NCI-H128 (cell line): ENCODE measurements around the gene SMIM10L2A.
A peak's percentile ranks its signal among the peaks of the same experiment; 100 is the strongest.
"Not testable (repeated sequence)": the region's sequence is repeated elsewhere in the genome, so short reads cannot be mapped to it uniquely, and the experiment has no call there.

ENCODE experiments used
- DNase-seq: peaks from one replicate; lab custom pipeline; 2025; ENCODE audit not compliant: unreplicated experiment; lab: John Stamatoyannopoulos, UW

Gene SMIM10L2A

DNA sequence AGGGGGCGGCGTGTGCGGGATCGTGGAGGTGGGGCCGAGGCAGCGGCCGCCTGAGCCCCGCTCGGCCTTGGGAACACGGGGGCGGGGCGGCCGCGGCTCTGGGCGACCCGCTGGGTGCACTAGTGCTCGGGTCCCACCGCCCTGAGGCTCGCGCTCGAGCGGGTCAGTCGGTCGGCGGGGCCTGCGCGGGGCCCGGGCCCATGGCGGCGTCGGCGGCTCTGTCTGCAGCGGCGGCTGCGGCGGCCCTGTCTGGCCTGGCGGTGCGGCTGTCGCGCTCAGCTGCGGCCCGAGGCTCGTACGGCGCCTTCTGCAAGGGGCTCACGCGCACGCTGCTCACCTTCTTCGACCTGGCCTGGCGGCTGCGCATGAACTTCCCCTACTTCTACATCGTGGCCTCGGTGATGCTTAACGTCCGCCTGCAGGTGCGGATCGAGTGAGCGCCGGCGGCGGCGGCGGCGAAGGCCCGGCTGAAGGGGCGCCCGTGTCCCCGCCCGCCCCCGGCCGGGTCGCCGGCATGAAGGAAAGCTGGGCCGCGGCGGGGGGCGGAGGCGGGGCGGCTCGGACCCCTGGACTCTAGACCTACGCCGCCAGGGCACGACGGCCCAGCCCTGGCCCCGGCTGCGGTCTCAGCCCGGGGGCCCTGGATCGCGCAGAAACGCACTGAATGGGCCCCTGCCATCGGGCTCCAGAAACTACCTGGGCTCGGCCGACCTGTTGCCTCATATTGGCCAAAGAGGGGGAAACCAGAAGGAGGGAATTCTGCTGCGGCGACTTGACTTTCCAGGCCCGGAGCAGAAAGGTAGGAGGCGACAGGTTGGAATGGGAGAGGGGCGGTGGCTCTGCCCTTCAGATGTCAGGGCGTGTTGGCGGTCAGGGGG, at the start of gene SMIM10L2A:
Gene SMIM10L2A, plus strand, starts transcription at position 13 of the 878 bp plus-strand sequence. Its CDS starts 188 bp downstream, at position 201.
- no peak for DNase-seq

DNA sequence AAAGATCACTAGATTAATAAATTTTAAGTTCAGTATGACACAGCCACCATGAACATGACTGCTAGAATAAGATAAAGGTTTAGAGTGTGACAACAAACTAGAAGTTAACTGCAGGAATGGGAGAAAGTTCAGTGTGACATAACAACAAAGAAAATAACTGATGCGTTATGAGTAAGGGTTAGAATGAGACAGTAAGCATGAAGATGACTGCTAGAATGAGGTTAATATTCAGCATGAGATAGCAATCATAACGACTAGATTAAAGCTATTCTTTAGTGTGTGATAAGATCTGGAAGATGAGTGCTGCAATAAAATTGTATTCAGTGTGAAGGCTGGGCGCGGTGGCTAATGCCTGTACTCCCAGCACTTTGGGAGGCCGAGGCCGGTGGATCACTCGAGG, 48.4 kb upstream of the SMIM10L2A start:
- no peak for DNase-seq

DNA sequence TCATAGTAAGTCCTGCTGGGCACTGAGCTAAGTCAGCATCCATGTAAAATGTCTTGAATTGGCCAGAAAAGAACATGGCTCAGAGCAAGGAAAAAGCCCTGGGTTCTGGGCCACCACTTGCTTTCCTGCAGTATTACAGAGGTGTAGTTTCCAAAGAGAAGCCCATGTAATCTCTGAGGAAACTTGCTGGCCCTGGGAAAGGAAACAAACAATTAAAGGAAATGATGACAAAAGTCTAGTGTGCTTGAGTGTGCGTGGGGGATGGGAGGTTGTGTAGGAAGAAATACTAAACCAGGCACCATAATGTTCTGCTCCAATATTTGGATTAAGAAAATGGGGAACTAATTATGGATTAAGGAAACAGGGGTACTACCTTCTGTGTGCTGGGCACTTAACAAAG, 39.5 kb upstream of the SMIM10L2A start:
- DNase-seq, result no peak

DNA sequence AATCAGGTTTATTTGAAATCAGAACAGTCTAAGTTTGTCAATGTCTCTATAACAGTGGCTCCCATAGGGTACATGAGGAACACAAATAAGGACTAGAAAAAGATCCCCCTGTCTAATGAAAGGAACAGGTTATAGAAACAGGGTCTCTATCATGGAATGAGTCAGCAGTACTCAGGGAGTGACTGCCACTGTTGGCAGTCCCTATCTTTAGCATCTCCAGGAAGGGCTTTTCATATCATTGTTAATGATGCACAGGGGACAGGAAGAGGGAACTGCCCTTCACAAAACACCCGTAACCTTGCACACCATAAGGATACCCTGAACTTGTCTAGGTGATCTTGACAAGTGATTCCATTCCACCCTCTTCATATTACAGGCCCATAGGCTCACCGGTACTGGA, 38.5 kb upstream of the SMIM10L2A start:
- DNase-seq, result no peak

DNA sequence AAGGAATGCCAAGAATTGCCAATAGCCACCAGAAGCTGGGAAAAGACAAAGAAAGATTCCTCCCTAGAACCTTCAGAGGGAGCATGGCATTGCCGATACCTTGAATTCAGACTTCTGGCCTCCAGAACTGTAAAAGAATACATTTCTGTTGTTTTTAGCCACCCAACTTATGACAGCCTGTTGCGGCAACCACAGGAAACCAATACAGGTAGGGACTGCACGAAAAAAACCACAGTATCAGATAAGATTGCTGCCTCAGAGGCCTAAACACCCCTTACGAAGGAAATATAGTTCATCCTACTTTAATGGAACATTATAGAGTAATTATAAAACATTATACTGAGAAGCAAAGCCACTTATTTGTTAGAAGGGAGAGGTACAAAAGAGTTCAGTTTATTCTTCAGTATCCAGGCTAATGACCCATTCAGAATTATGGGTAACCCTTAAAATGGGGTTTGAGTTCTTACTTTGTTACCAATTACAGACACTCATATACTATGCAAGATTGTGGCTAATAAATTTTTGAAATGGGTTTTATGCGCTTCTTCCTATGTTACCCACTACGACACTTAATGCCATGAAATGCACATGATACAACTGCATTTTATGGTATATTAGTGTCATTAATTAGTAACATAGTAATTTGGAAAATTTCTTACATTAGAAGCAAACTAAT, 37.4 kb upstream of the SMIM10L2A start:
- no peak for DNase-seq

DNA sequence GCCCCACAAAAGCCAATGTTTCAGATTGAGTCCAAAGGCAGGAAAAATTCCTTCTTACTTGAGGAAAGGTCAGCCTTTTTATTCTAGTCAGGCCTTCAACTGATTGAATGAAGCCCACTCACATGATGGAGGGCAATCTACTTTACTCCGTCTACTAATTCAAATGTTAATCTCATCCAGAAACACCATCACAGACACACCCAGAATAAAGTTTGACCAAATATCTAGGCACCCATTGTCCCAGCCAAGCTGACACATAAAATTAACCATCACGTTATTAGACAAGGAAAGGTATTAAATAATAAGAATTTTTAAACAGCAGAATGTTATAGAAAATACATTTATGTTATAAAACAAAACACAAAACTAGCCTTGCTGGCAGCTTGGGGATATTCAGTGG, 32.9 kb upstream of the SMIM10L2A start:
- DNase-seq, result no peak

DNA sequence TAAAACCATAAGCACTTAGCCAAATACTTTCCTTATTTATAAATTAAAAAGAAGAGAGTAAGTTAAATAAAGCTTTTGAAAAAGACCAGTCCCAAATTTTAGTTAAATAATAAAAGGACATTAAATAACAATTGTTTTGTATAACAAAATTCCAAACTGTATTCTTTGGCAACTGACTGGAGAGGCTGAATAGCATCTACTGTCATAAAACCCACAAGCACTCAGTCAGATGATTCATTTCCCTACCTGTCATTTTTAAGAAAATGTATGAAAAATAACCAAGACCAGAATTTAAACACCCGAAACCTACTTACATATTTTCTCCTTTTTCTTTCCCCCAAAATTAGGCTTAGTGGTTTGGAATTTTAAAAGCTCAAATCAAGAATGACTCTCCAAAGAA, 32.5 kb upstream of the SMIM10L2A start:
- DNase-seq, result no peak

DNA sequence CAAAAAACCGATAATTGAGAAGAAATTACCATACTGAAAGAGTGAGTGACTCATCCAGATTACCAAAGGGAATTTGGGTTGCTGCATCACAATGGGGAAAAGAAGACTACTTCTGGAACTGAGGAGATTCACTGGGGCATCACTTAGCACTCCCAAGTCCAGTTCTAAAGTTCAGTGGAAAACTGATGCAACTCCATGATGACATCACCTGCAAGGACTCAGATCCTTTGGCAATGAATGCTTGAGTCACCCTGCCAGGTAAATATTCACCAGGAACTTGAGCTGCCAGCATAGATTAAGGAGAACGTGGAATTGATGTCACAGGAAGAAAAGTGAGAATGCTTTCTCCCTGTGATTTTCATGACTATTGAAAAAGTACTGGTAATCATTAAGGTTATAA, 32.0 kb upstream of the SMIM10L2A start:
- DNase-seq, result no peak

DNA sequence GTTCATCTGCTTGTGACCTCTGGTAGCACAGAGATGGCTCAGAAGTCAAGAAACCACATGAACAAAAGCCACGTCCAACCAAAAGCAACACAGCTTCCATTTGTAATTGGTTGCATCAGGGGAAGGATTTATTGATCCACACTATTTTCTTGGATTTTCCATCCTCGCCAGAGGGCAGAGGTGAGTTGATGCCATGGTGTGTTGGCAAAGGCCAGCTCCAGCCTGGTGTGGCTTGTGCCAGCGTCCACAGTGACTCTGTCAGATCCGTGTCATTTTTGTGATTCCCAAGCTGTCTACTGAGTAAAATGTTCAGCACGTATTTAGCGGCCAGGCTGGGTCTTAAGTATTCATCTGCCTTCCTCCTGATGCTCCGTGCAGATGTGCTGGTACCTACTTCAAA, 30.0 kb upstream of the SMIM10L2A start:
- no peak for DNase-seq

DNA sequence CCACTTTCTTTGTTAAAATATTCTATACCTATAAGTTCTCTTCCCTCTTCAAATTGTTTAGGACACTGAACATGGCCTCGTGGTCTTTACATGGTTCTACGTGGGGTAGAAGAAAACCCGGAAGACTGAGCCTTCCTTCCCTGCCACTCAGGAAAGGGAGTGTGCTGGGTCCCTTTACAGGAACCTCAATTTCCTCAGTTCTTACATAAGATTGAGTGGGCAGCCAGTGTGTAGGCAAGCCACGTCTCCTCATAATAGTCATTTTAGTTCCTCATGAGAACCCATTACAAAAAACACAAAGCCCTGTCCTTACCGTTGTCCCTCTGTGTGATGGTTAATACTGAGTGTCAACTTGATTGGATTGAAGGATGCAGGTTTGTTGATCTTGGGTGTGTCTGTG, 28.7 kb upstream of the SMIM10L2A start:
- DNase-seq, result no peak

DNA sequence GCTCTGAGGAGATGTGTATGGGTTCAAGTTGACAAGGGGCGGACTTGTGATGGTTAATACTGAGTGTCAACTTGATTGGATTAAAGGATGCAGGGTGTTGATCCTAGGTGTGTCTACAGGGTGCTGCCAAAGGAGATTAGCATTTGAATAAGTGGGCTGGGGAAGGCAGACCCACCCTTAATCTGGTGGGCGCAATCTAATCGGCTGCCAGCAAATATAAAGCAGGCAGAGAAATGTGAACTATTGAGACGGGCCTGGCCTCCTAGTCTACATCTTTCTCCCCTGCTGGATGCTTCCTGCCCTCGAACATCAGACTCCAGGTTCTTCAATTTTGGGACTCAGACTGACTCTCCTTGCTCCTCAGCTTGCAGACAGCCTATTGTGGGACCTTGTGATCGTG, 26.7 kb upstream of the SMIM10L2A start:
- DNase-seq, result no peak

DNA sequence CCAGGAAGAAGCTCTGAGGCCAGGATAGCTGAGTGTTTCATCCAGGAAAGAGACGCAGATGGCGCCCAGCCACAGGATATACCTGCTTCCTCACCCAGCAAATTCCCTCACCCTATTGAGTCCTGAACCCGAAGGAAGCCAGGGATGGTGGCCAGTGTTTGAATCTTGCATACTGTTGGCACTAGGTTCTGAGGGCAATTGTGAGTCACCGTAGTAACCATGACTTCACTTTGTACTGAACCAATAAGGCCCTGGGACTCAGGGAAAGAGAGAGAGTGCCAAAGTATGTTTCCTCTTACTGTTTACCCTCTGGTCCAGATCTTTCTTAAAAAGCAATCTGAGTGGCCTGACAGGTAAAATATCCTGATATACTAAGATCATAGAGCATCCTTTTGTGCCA, 25.6 kb upstream of the SMIM10L2A start:
- DNase-seq, result no peak

DNA sequence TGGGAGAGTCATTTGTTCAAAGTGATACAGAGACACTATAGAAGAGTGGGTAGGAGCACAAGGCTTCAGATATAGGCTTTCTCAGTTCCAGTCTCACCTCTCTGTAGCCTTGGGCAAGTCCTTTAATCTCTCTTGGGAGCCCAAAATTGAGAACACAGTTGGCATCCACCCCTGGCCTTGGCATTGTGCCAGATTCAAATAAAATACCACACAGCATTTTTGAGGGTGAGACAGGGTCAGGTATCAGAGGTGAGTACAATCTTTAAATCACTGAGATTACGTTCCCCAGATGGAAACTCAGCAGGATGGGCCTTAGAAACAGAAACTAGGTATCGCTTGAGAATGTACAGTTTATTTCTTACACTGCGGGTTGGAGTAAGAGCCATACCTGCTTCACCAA, 25.2 kb upstream of the SMIM10L2A start:
- no peak for DNase-seq

DNA sequence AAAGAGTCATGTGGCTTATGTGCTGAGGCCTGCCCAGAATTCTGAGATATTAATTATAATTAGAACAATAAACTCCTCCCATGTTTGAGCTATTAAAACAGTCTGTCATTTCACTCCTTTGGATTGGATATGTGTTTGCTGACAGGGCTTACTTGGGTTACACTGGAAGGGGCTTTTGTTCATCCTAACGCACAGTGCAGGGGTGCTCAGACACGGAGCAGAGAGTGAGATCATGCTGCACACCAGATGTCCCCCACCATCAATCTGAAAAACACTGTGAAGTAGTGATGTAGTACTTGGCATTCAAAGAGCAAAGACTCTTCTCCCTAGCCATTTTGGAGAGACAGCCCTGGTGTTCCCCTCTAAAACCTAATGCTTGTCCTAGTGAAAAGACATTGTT, 24.1 kb upstream of the SMIM10L2A start:
- DNase-seq, result no peak

DNA sequence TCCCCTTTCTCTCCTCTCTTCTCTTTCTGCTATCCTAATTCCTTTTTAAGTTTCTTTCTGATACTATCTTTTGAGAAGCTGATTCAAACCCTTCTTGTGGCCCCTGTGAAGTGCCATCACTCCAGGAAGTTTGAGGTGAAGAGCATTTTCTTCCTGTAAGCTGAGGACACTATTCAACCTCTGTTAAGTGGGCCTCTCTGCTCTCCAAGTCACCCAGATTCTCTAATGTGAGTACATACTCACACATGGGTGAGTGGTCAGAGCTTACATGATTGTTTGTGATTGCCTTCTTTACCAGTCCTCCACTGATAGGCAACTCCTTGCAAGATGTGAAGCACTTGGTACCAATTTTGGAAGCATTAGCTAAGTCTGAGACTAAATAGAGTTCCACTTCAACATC, 18.4 kb upstream of the SMIM10L2A start:
- DNase-seq, result no peak

DNA sequence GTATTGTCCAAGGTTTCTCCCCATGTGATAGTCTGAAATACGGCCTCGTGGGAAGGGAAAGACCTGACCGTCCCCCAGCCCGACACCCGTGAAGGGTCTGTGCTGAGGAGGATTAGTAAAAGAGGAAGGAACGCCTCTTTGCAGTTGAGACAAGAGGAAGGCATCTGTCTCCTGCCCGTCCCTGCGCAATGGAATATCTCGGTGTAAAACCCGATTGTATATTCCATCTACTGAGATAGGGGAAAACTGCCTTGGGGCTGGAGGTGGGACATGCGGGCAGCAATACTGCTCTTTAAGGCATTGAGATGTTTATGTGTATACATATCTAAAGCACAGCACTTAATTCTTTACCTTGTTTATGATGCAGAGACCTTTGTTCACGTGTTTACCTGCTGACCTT, 15.3 kb upstream of the SMIM10L2A start:
- not testable (repeated sequence) for DNase-seq

DNA sequence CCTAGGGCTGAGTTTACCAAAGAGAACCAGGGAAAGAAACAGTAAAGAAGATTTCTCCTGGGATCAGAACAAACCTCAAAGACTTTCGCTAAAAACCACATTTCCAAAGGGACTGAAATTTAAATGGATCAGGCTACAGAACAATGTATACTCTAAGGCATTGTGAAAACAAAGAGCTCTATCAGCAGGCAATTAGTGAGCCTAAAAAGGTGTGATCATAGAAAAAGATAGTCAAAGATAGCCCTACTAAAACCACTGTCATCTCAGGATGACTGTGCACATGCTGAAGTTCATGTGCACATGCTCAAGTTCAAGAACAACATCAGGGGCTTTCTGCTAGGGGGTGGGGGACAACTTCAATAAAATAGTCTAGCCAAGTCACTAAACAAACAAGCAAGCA, 12.9 kb upstream of the SMIM10L2A start:
- DNase-seq, result no peak

DNA sequence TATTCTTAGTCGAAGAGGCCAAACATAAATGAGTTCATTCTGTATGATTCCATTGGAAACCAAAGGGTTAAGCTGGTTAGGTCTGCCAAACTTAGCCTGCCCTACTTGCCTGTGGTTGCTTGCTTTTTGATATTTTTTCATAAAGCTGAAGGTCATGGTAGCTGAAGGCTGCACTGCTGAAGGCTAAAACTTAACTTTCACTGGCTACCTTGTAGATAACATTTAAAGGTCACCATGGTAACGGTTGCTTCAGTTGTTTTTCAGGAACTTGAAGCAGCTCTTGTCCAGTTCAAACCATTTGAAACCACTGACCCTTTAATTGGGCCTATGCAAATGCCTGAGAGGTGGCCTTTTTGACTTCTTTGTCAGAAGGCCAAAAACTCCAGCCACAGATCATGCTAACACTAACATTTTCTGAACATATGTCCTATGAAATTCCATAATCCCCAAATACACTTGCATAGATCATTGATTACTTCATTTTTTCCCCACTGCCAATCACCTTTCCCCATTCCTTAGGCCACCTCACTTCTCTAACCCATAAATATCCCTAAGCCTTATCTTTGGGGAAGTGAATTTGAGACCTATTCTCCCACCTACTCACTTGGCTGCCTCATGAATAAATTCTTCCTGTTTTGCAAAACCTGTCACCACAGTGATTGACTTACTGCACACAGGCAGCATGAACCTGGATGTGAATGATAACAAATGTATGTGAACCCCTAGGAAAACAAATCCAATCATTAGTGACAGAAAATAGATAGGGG, 10.7 kb upstream of the SMIM10L2A start:
- DNase-seq, result no peak

DNA sequence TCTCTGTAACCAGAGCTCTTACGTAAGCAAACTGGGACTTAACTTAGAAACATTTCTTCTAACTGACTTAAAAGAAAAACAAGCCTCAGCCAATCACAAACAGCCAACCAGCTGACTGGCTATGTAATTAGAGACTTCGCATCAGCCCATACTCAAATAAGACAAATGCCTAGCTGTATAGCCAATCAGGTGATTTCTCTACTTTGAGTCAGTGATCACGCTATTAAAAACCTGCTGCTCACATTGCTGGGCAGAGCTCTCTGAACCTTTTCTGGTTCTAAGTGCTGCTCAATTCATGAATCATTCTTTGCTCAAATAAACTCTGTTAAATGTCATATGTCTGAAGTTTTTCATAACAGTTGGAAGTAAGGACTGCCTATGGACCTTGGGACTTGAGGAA, 9.9 kb upstream of the SMIM10L2A start:
- no peak for DNase-seq

DNA sequence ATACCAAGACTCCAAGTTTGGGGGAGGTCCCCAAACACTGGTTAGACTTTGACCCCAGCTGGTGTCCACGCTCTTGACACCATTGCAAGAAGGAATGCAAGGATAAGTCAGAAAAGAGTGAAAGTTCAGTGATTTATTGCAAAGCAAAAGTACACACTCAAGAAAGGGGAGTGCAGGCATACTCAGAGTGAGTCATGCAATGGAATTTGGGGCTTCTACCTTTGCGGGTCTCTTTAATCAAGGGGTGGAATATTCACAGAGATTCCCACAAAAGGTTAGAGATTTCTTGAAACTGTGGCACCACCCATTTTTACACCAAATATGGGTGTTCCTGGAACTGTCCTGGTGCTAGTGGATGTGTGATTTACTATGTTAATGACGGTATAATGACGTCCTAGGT, 5.2 kb upstream of the SMIM10L2A start:
- no peak for DNase-seq

DNA sequence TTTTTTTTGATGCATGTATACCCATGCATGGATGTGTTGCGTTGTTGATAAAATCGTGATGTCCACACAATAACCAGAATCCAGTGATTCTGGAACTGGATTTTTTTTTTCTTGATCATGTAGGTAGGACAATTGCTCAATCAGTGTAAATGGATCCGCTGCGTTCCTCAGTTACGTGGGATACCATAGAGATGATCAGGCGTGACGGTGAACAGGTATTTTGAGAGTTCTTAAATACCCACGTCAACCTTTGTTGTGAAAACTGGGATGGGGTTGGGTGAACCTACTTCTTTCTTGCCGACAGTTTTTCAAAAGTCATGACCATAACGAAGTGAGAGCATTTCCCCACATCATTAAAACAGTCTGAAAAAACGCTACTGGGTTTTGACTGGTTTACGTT, 913 bp upstream of the SMIM10L2A start:
- DNase-seq, result no peak

DNA sequence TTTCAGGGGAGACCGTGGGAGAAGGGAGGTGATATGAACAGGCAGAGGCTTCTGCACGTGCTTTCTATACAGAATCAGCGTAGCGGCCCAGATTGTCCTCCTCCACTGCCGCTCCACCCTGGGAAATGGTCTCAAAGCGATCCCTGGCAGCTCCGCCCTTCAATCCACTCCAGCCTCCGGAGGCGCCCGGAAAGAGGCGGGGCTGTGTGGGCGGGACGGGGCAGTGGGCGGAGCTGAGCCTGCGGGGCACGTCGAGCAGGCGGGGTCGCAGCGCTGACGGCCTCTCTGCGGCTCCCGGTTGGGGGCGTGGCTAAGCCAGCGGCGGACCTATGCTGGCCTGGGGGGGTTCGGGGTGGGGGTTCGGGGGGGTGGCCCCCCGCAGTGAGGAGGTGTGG, 210 bp upstream of the SMIM10L2A start:
- peak; percentile 15 for DNase-seq
